Prostate gland (tissue), 2 donors: ENCODE data around the gene TRIM10. TPM values are rescaled to one million over a fixed set of nuclear protein-coding genes. Genes with fewer than 3 reads are reported as not detected.

Experiments used
- DNase-seq: peaks from one replicate; pipeline ENCODE4 v3.0.0-alpha.2; 2019; ENCODE audit warnings: low spot score
- H3K27ac ChIP-seq, 2 donors: fragments of 200-600 bp; sonication (generic); 2 replicates each; pipeline ENCODE4 v1.5.1; 2017 to 2019
- H3K27me3 ChIP-seq: fragments of 200-600 bp; sonication (generic); replicated peaks from 2 replicates; pipeline ENCODE4 v1.5.1; 2019; ENCODE audit not compliant: insufficient read depth
- H3K36me3 ChIP-seq, 2 donors: fragments of 200-600 bp; sonication (generic); 1 replicate in 1 of 2; 2 replicates in 1 of 2; pipeline versions ENCODE4 v1.5.1 to v1.8.1; 2017 to 2019
- H3K4me1 ChIP-seq: fragments of 200-600 bp; sonication (generic); replicated peaks from 2 replicates; pipeline ENCODE4 v1.5.1; 2019
- H3K4me3 ChIP-seq, 2 donors: fragments of 200-600 bp; sonication (generic); 2 replicates each; pipeline ENCODE4 v1.5.1; 2017 to 2019
- H3K9me3 ChIP-seq: fragments of 200-600 bp; sonication (generic); 2 replicates; pipeline ENCODE4 v1.5.1; 2017
- CTCF ChIP-seq, 4 experiments: fragments of 200-600 bp in 2 of 4; fragments of 450-650 bp in 2 of 4; sonication (generic) in 2 of 4; IDR thresholded peaks; 1 replicate in 3 of 4; 2 replicates in 1 of 4; pipeline ENCODE4 v1.5.1; 2016 to 2019; ENCODE audit warnings: antibody characterized with exemption in 4 of 4, mild to moderate bottlenecking in 2 of 4, moderate library complexity in 2 of 4
- POLR2A ChIP-seq: fragments of 450-650 bp; IDR thresholded peaks from one replicate; pipeline ENCODE4 v1.6.1; 2016; ENCODE audit warnings: antibody characterized with exemption, mild to moderate bottlenecking
- POLR2AphosphoS5 ChIP-seq: sonication (generic); formaldehyde crosslinking; IDR thresholded peaks from one replicate; pipeline ENCODE4 v1.6.1; 2017; ENCODE audit warnings: antibody characterized with exemption
- WGBS: methylation state at CpG from one replicate; pipeline ENCODE4 v1.1.5; 2018; 5-methylcytosine and 5-hydroxymethylcytosine counted together
- intact Hi-C: fragments of 100-400 bp; cut with DNase I; formaldehyde crosslinking; loops from one replicate; pipeline ENCODE4 v1.14.2; 2022
- total RNA-seq, 2 donors: library from RNA; depleted of rRNA; stranded (reverse); fragments of >200 nt; gene quantifications; one replicate each; pipeline ENCODE4 v1.1.0, GENCODE V29; 2016

The TRIM10 gene
- total RNA-seq, 2 donors from 2014 or later = not detected

- peaks cover 2% of the 10 kb centered on the region for H3K27me3 ChIP-seq
- no peaks in the 10 kb centered on the region for H3K4me1 ChIP-seq
- intact Hi-C loops = no loop called here
- DNase-seq = no peak
- no peak overlapping the region for H3K4me3 ChIP-seq
- no peak overlapping the region for H3K27ac ChIP-seq
- no peaks in the 10 kb centered on the region for H3K36me3 ChIP-seq
- TF ChIP-seq POLR2A = no peak
- no peak for TF ChIP-seq CTCF (IDR thresholded peaks at IDR 0.05)
- no peak for TF ChIP-seq POLR2AphosphoS5
- no peaks in the 10 kb centered on the region for H3K9me3 ChIP-seq
These were observed 3.4 kb downstream of the TRIM10 start for GRCh38 chr6:30157581-30157980.

GRCh38 chr6:30156774-30157173 lies 4.2 kb downstream of the TRIM10 start:
- H3K27ac ChIP-seq = no peak overlapping the region
- no peak overlapping the region for H3K4me3 ChIP-seq
- H3K27me3 ChIP-seq = peaks cover 2% of the 10 kb centered on the region
- no peaks in the 10 kb centered on the region for H3K4me1 ChIP-seq
- no peaks in the 10 kb centered on the region for H3K9me3 ChIP-seq
- no peak for DNase-seq
- WGBS = 87% methylated on average over 9 of the region's 9 CpGs
- intact Hi-C loops = no loop called here
- no peaks in the 10 kb centered on the region for H3K36me3 ChIP-seq
- no peak for TF ChIP-seq POLR2AphosphoS5

- WGBS = 20% methylated on average over 4 of the region's 4 CpGs
- no peak for DNase-seq
- intact Hi-C loops = no loop called here
These were observed 4.8 kb downstream of the TRIM10 start for GRCh38 chr6:30156262-30156599.

GRCh38 chr6:30155520-30156261 lies 5.3 kb downstream of the TRIM10 start:
- Histone ChIP-seq H3K4me3 (no peak overlapping the region), H3K27ac (no peak overlapping the region), H3K36me3 (no peaks in the 10 kb centered on the region), H3K27me3 (peaks cover 2% of the 10 kb centered on the region), H3K9me3 (no peaks in the 10 kb centered on the region), H3K4me1 (no peaks in the 10 kb centered on the region)
- DNase-seq = no peak
- intact Hi-C loops = no loop called here
- WGBS = 84% methylated on average over 2 of the region's 2 CpGs
- TF ChIP-seq POLR2A (no peak), CTCF (IDR thresholded peaks at IDR 0.05) (no peak), POLR2AphosphoS5 (no peak)

More at GRCh38 chr6:30156262-30156599, 4.8 kb downstream of the TRIM10 start:
- Histone ChIP-seq H3K36me3 (no peaks in the 10 kb centered on the region), H3K4me1 (no peaks in the 10 kb centered on the region), H3K4me3 (no peak overlapping the region), H3K27me3 (peaks cover 2% of the 10 kb centered on the region), H3K9me3 (no peaks in the 10 kb centered on the region), H3K27ac (no peak overlapping the region)
- TF ChIP-seq POLR2A = no peak
- TF ChIP-seq CTCF (IDR thresholded peaks at IDR 0.05) = no peak
- no peak for TF ChIP-seq POLR2AphosphoS5

GRCh38 chr6:30154709-30155519 lies 6.1 kb downstream of the TRIM10 start:
- Histone ChIP-seq H3K27ac (no peak overlapping the region), H3K27me3 (no peaks in the 10 kb centered on the region), H3K36me3 (no peaks in the 10 kb centered on the region), H3K9me3 (no peaks in the 10 kb centered on the region), H3K4me3 (no peak overlapping the region), H3K4me1 (no peaks in the 10 kb centered on the region)
- TF ChIP-seq CTCF (IDR thresholded peaks at IDR 0.05) (no peak), POLR2AphosphoS5 (no peak), POLR2A (no peak)
- DNase-seq = no peak
- WGBS = 54% methylated on average over 12 of the region's 12 CpGs
- intact Hi-C loops = no loop called here
